OCI-LY7 (cell line): ENCODE measurements around the gene MMP24OS. TPM values are rescaled to one million over a fixed set of nuclear protein-coding genes. Genes with fewer than 3 reads are reported as not detected.

ENCODE experiments used
- BruUV-seq: library from RNA; stranded (reverse); fragments of 400-500 nt; replicated peaks from 2 replicates; lab custom pipeline; 2021; lab: Mats Ljungman, UMichigan
- CTCF ChIA-PET: fragments of 300-600 bp; sonication (Branson Sonifier 250); formaldehyde crosslinking; loops from one replicate; lab custom pipeline; 2022; ENCODE audit warnings: antibody characterized with exemption; ENCODE audit not compliant: unreplicated experiment; lab: Charles Lee
- POLR2A ChIA-PET: fragments of 300-600 bp; sonication (Branson Sonifier 250); formaldehyde crosslinking; loops from one replicate; lab custom pipeline; 2022; ENCODE audit warnings: antibody characterized with exemption; lab: Charles Lee
- DNase-seq: peaks from one replicate; pipeline ENCODE4 v3.0.0-alpha.2; 2015; ENCODE audit warnings: low spot score
- H2AFZ ChIP-seq: fragments of 200-600 bp; sonication (generic), shearing (Covaris generic); 2 replicates; pipeline ENCODE4 v1.6.1; 2014; ENCODE audit warnings: mild to moderate bottlenecking, antibody characterized with exemption, low read length, moderate library complexity
- H3K27ac ChIP-seq: fragments of 200-600 bp; sonication (generic); 2 replicates; pipeline ENCODE4 v1.5.1; 2014; ENCODE audit warnings: mixed run types, low read depth, mild to moderate bottlenecking, moderate library complexity, low read length, inconsistent platforms; ENCODE audit not compliant: poor library complexity, severe bottlenecking
- H3K36me3 ChIP-seq: fragments of 200-600 bp; sonication (generic); 2 replicates; pipeline ENCODE4 v1.6.1; 2014; ENCODE audit warnings: mild to moderate bottlenecking, antibody characterized with exemption, low read length, moderate library complexity, mixed read lengths; ENCODE audit not compliant: insufficient read depth
- H3K4me1 ChIP-seq: fragments of 200-600 bp; sonication (generic); 2 replicates; pipeline ENCODE4 v1.5.1; 2014; ENCODE audit warnings: mild to moderate bottlenecking, low read length; ENCODE audit not compliant: insufficient read depth, poor library complexity, severe bottlenecking
- H3K4me2 ChIP-seq: fragments of 200-600 bp; sonication (generic); 2 replicates; pipeline ENCODE4 v1.6.1; 2014; ENCODE audit warnings: mild to moderate bottlenecking, low read length
- H3K4me3 ChIP-seq: fragments of 200-600 bp; sonication (generic); 2 replicates; pipeline ENCODE4 v1.5.1; 2014; ENCODE audit warnings: mild to moderate bottlenecking, low read depth, low read length; ENCODE audit not compliant: poor library complexity, severe bottlenecking
- H3K79me2 ChIP-seq: fragments of 200-600 bp; sonication (generic); 2 replicates; pipeline ENCODE4 v1.6.1; 2016; ENCODE audit warnings: low read depth, mild to moderate bottlenecking, low read length, moderate library complexity, mixed read lengths; ENCODE audit not compliant: insufficient read depth
- H3K9me2 ChIP-seq: fragments of 200-600 bp; sonication (generic); 2 replicates; pipeline ENCODE4 v1.6.1; 2016; ENCODE audit warnings: mild to moderate bottlenecking, low read length, mixed read lengths; ENCODE audit not compliant: insufficient read depth
- H3K9me3 ChIP-seq: fragments of 200-600 bp; sonication (generic); 2 replicates; pipeline ENCODE4 v1.6.1; 2014; ENCODE audit warnings: mild to moderate bottlenecking, mixed run types, low read length, mixed read lengths
- H4K20me1 ChIP-seq: fragments of 200-600 bp; sonication (generic); 2 replicates; pipeline ENCODE4 v1.6.1; 2014; ENCODE audit warnings: mild to moderate bottlenecking, antibody characterized with exemption, low read length, moderate library complexity, mixed read lengths; ENCODE audit not compliant: insufficient read depth
- EZH2phosphoT487 ChIP-seq: fragments of 200-600 bp; sonication (generic); IDR thresholded peaks from 2 replicates; pipeline ENCODE4 v1.6.1; 2018; ENCODE audit warnings: low read depth, borderline replicate concordance, mild to moderate bottlenecking, mixed run types, antibody characterized with exemption, low read length, moderate library complexity, mixed read lengths
- intact Hi-C: fragments of 100-400 bp; cut with micrococcal nuclease; formaldehyde crosslinking; loops from one replicate; pipeline ENCODE4 v1.10.0; 2022; ENCODE audit not compliant: unreplicated experiment
- total RNA-seq, 2 experiments: library from RNA; depleted of rRNA in 1 of 2; stranded (reverse); fragments of >200 nt in 1 of 2; shearing (Covaris generic) in 1 of 2; gene quantifications; 2 replicates each; pipeline ENCODE4 v1.2.3, GENCODE V29; 2014 to 2022
- TF ChIP-seq, protein P1 (sequence below): fragments of 200-600 bp; sonication (generic); conservative IDR thresholded peaks from 2 replicates; pipeline ENCODE4 v1.5.1; 2014; ENCODE audit warnings: mild to moderate bottlenecking, antibody characterized with exemption, low read length, moderate library complexity, mixed read lengths

Gene MMP24OS
- total RNA-seq, 2 experiments from 2014 or later, result 14.8 to 44.6 TPM

- DNase-seq, result no peak
- H3K4me1 ChIP-seq, result peaks cover 5% of the 10 kb centered on the region
- no peak overlapping the region for H3K27ac ChIP-seq
- H4K20me1 ChIP-seq, result no peaks in the 10 kb centered on the region
- CTCF ChIA-PET, result interaction anchor here (0.6 kb wide), 1 partner anchor 237 kb away, joined by 3 read pairs; no protein-coding TSS in a partner anchor
- TSS peak; percentile 47 for BruUV-seq
- POLR2A ChIA-PET, result interaction anchor here (0.7 kb wide), 1 partner anchor 151 kb away, joined by 3 read pairs; no protein-coding TSS in a partner anchor
- H3K4me3 ChIP-seq, result no peak overlapping the region
- H3K4me2 ChIP-seq, result no peak overlapping the region
- no peaks in the 10 kb centered on the region for H3K9me2 ChIP-seq
- intact Hi-C loops, result no loop called here
- no peaks in the 10 kb centered on the region for H3K79me2 ChIP-seq
- TF ChIP-seq, protein P1, sequence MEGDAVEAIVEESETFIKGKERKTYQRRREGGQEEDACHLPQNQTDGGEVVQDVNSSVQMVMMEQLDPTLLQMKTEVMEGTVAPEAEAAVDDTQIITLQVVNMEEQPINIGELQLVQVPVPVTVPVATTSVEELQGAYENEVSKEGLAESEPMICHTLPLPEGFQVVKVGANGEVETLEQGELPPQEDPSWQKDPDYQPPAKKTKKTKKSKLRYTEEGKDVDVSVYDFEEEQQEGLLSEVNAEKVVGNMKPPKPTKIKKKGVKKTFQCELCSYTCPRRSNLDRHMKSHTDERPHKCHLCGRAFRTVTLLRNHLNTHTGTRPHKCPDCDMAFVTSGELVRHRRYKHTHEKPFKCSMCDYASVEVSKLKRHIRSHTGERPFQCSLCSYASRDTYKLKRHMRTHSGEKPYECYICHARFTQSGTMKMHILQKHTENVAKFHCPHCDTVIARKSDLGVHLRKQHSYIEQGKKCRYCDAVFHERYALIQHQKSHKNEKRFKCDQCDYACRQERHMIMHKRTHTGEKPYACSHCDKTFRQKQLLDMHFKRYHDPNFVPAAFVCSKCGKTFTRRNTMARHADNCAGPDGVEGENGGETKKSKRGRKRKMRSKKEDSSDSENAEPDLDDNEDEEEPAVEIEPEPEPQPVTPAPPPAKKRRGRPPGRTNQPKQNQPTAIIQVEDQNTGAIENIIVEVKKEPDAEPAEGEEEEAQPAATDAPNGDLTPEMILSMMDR, result no peak
- TF ChIP-seq EZH2phosphoT487, result no peak
- H2AFZ ChIP-seq, result no peak overlapping the region
- no peaks in the 10 kb centered on the region; the same call in 1 of the 2 replicates for H3K36me3 ChIP-seq
- H3K9me3 ChIP-seq, result no peaks in the 10 kb centered on the region
Observed at GRCh38 chr20:35302421-35303335, 24.8 kb upstream of the MMP24OS start.

- no peak for DNase-seq
- no peaks in the 10 kb centered on the region for H3K9me2 ChIP-seq
- intact Hi-C loops, result no loop called here
- no peaks in the 10 kb centered on the region for H3K79me2 ChIP-seq
- H3K4me3 ChIP-seq, result no peak overlapping the region
- H2AFZ ChIP-seq, result no peak overlapping the region
- H3K4me1 ChIP-seq, result peaks cover 5% of the 10 kb centered on the region
- BruUV-seq, result no TSS peak
- ChIA-PET CTCF (no interaction called here), POLR2A (no interaction called here)
- no peaks in the 10 kb centered on the region for H3K9me3 ChIP-seq
- no peaks in the 10 kb centered on the region for H4K20me1 ChIP-seq
- H3K4me2 ChIP-seq, result no peak overlapping the region
- TF ChIP-seq, protein P1, result no peak
- no peak for TF ChIP-seq EZH2phosphoT487
- no peaks in the 10 kb centered on the region; the same call in 1 of the 2 replicates for H3K36me3 ChIP-seq
- no peak overlapping the region for H3K27ac ChIP-seq
Observed at GRCh38 chr20:35301426-35301825, 23.5 kb upstream of the MMP24OS start.
